Measurements from ENCODE around the gene SET.

GRCh38 chr9:128729766-128730517 lies 40.9 kb downstream of the SET start:
- no peak for TF ChIP-seq CTCF (IDR thresholded peaks at IDR 0.05)
- no peak for TF ChIP-seq ETV6 (CRISPR knock-in tag; IDR thresholded peaks at IDR 0.05)
- no peak for TF ChIP-seq NFYB (CRISPR knock-in tag; conservative IDR thresholded peaks at IDR 0.05; ENCODE audit: low read depth)
